PC-9 (cell line): ENCODE results near the gene CFAP99.

Experiments
- CTCF ChIP-seq: fragments of 200-600 bp; sonication (generic); conservative IDR thresholded peaks from 2 replicates; pipeline ENCODE4 v1.6.1; 2017; ENCODE audit warnings: mixed run types, antibody characterized with exemption, mild to moderate bottlenecking, moderate library complexity
- EZH2 ChIP-seq: fragments of 200-600 bp; sonication (generic); IDR thresholded peaks from 2 replicates; pipeline ENCODE4 v1.8.0; 2017; ENCODE audit warnings: antibody characterized with exemption, low read depth

GRCh38 chr4:2421928-2422327, 3.2 kb downstream of the CFAP99 start:
- TF ChIP-seq EZH2 (no peak), CTCF (no peak)
